Measurements from ENCODE around the gene SLC4A8.
"Not testable (repeated sequence)": the region's sequence is repeated elsewhere in the genome, so short reads cannot be mapped to it uniquely, and the experiment has no call there.

SLC4A8 gene

GRCh38 chr12:51482929-51483697, 58.5 kb downstream of the SLC4A8 start:
- DNase-seq: no peak

- no peak for DNase-seq
Observed at GRCh38 chr12:51484119-51484518, 59.5 kb downstream of the SLC4A8 start.

- DNase-seq: no peak
Observed at GRCh38 chr12:51488281-51488680, 63.6 kb downstream of the SLC4A8 start.

DNA sequence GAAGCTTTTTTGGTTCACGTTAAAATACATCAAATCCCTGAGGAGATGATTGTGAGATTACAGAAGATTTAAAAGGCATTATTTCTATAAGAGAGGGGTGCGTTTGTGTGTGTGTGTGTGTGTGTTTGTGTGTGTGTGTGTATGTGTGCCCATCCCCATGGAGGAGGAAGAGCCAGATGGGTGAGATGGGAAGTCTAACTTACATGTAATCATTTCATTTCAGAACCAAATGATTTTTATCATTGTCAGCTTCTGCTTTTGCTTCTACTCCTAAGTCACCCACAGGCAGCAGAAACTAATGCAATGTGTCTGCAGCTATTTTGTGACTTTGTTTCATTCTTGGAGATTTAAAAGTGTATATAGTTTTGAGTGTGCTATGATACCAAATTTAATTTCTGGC, 68.7 kb downstream of the SLC4A8 start:
- DNase-seq: no peak

DNA sequence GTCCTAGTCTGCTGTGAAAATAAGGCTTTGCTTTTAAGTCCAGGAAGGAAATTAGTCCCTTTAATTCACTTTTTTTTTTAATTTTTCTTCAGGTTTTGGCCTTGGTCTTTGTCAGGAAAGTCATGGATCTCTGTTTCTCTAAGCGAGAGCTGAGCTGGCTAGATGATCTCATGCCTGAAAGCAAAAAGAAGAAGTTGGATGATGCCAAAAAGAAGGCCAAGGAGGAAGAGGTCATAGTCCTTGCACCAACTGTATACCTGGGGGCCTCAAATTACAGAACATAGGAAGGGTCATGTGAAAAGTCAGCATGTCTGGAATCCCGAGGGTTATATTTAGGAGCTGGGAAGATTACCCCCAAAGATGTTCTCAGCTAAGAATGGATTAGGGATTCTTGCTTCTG, 72.3 kb downstream of the SLC4A8 start:
- no peak for DNase-seq

DNA sequence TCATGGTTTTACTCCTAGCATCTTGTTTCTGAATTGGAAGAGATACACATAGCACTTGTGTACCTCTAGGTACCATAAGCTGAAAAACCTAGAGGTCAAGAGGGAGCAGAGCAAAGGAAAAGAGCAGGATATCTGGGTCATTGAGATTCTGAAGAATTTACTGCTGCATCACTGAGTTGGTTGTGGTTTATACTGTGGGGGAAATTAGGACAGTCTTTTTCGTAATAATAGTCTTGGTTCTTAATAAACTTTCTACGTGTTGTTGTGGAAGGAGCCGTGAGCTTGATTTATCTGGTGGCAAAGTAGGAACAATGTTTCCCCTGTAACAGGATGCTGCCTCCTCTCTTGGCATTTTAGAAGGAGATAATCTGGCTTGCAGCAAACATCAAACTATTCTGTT, 80.2 kb downstream of the SLC4A8 start:
- DNase-seq: no peak

GRCh38 chr12:51505360-51506105, 80.9 kb downstream of the SLC4A8 start:
- DNase-seq: no peak

DNA sequence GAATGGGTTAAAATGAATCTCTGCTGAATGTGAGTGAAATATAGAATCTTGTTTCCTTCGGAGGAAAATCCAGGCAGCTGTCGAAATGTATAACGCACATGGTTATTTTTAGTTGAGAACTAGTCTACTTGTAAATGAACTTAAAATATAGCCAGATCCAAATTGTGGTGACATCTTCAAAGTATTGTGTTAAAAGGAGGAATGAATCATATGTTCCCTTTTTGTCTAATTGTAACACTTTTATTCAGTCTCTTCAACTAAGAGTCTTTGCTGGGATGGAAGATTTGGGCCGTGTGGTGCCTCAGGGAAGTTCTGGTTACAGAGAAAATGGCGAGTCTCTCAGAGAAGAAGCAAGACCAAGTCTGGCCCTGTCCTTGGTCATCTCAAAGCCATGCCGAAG, 82.5 kb downstream of the SLC4A8 start:
- DNase-seq: no peak

GRCh38 chr12:51508285-51508684, 83.7 kb downstream of the SLC4A8 start:
- DNase-seq: no peak

DNA sequence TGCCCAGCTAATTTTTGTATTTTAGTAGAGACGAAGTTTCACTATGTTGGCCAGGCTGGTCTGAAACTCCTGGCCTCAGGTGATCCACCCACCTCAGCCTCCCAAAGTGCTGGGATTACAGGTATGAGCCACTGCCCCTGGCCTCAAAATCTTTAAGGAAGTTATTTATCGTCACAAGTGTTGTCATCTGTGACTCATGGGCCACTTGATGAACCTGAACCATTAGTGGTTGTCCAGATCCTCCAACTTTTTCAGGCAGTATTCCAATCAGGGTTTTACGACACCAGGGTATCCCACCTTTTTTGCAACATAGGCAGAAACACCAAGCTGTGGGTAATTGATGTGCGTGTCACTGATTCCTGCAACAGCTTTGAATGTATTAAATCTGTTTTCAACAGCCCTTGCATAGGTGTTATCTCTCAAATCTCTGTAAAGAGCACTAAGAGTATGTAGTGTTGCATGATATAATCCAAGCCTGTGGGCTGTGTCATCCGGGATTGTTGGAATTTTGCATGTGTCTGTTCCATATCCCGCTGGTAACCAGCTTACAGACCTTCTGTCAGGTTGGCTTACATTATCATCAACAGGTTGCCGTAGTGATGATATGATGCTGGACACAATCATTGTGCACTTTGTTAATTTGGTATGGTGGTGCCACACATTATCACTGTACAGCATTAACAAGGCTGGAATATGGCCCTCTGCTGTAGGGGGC, 87.1 kb downstream of the SLC4A8 start:
- no peak for DNase-seq

GRCh38 chr12:51512438-51512837, 87.8 kb downstream of the SLC4A8 start:
- no peak for DNase-seq

- not testable (repeated sequence) for DNase-seq
Observed at GRCh38 chr12:51515037-51515436, 90.4 kb downstream of the SLC4A8 start.

- no peak for DNase-seq
Observed at GRCh38 chr12:51517316-51517715, 92.7 kb downstream of the SLC4A8 start.

GRCh38 chr12:51517800-51518199, 93.2 kb downstream of the SLC4A8 start:
- DNase-seq: no peak

DNA sequence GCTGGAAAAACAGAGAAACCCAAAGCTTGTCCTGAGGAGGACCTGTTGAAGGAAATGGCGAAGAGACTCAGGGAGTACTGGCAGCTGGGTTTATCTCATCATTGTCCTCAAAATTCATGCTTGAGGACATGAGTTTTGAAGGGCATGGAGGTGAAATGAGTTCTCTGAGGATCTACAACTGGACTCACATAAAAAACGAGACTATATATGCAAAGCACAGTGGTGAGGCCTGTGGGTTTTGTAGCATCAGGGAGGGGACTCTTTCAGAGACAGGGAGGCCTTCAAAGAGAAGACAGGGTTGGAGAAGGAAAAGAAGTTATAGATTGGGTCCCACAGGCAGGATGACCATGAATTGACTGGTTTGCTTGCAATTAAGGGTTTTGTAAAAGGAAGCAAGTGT, 95.1 kb downstream of the SLC4A8 start:
- no peak for DNase-seq

DNA sequence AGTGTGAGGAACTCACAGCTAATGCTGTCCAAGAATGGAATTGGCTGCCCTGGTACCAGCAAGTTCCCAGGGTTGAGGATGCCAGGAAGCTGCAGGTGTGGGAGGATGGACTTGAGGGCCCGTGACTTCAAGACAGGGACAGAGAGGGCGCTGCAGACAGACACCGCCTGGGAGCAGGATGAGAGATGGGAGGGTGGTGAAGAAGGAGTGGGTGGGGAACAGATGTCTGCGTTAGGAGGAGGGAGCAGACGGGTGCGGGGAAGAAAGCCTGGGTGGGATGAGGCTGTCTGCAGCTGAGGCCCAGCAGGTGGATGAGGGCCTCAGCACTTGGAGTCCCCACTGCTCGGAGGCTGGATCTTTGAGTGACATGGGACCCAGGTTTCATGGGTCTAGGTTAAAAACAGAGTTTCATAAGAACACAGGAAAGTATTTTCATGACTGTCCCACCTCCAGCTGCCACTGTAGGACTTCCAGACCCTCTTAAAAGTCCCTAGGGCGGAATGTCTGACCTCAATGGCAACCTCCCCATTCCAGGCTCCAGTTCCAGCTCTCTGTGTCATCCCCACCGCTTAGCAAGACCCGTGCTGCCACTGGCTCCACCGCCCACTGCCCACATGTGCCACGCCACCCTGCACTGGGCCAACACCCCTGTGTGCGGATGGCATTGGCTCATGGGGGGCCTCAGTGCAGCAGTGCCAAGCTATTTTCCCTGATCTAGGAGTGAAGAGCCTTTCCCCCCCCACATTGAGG, 96.1 kb downstream of the SLC4A8 start:
- DNase-seq: no peak

GRCh38 chr12:51521554-51522276, 97.1 kb downstream of the SLC4A8 start:
- no peak for DNase-seq

DNA sequence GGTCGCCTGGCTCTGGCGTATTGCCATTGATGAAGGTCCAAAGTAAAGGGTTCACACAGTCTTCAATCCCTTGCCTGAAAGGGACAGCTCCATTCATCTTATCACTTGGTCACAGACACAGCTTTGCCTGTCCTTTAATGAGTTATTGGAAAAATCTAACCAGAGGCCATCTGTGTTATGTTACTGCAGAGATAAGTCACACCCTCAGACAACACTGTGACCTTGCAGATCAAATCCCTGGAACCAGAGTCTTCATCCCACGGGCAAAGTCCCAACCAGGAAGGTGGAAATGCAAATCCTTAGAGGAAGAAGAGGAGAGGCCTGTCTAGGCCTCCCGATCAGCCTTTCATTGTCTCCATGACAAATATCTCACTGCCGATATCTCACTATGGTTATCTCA, 98.1 kb downstream of the SLC4A8 start:
- DNase-seq: no peak

DNA sequence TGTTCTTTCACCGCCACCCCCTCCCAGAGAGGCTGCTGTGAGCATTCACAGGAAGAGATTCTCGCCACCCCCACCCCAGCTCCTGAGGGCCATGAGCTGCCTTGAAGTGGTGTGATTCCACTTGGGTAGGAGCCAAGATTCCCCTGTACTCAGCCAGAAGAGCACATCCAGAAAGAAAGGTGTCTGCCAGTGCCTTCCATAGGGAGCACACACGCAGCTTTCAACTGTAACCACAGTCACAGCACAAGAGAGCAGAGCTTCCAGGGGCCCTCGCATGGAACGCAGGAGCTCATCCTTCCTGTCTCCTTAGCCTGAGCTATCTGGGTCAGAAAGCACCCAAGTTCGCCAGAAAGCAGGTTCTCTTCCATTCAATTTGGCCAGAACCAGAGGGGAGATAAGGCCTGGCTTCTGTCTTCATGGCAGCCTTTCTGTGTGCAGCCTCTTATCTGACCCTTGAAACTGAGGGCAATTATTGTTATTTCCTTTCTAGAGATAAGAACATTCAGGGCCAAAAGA, 99.8 kb downstream of the SLC4A8 start:
- DNase-seq: no peak

DNA sequence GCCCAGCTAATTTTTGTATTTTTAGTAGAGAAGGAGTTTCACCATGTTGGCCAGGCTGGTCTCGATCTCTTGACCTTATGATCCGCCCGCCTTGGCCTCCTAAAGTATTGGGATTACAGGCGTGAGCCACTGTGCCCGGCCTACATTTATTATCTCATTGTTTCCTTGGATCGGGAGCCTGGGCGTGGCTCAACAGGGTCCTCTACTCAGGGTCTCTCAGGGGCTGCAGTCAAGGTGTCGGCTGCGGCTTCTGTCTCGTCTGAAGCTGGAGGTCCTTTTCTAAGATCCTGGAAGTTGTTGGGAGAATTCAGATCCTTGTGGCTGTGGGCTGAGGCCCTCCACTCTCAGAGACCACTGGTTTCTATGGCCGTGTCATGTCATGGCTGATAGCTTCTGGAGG, 100.9 kb downstream of the SLC4A8 start:
- DNase-seq: no peak

GRCh38 chr12:51527966-51528365, 103.3 kb downstream of the SLC4A8 start:
- no peak for DNase-seq

Data from Kasumi-1 (cell line).